HL-60 (cell line): Measurements from ENCODE around the gene PTPN1.

Source experiments
- CTCF ChIP-seq: IDR thresholded peaks from one replicate; pipeline ENCODE4 v1.5.1; 2011; ENCODE audit warnings: low read length, control low read depth, inconsistent platforms; ENCODE audit not compliant: insufficient read depth
- POLR2AphosphoS5 ChIP-seq: IDR thresholded peaks from 2 replicates; pipeline ENCODE4 v1.6.1; 2012; ENCODE audit warnings: low read depth

GRCh38 chr20:50520222-50520880 is 10.2 kb downstream of the PTPN1 start:
- TF ChIP-seq CTCF, result no peak
- TF ChIP-seq POLR2AphosphoS5, result no peak
